Measurements from ENCODE around the gene MOGAT1. TPM values are rescaled to one million over a fixed set of nuclear protein-coding genes. Genes with fewer than 3 reads are reported as not detected.
A peak's percentile ranks its signal among the peaks of the same experiment; 100 is the strongest.

MOGAT1 gene
- total RNA-seq, 1 donor, result not detected

GRCh38 chr2:222756362-222756831 is 84.9 kb downstream of the MOGAT1 start:
- H3K4me3 ChIP-seq (ENCODE audit: insufficient read depth, low read length), result no peak overlapping the region

GRCh38 chr2:222756951-222757650 is 85.6 kb downstream of the MOGAT1 start:
- H4K20me1 ChIP-seq (ENCODE audit: insufficient read depth, low read length), result no peaks in the 10 kb centered on the region
- H3K36me3 ChIP-seq (ENCODE audit: insufficient read depth, low read length), result no peaks in the 10 kb centered on the region
- no peaks in the 10 kb centered on the region for H3K79me2 ChIP-seq (ENCODE audit: insufficient read depth, low read length)
- H3K4me1 ChIP-seq (ENCODE audit: insufficient read depth, low read length), result peaks cover 22% of the 10 kb centered on the region
- H3K9me3 ChIP-seq (ENCODE audit: low read depth, low read length), result no peaks in the 10 kb centered on the region
- H2AFZ ChIP-seq (ENCODE audit: low read length), result no peak overlapping the region
- H3K4me3 ChIP-seq (ENCODE audit: insufficient read depth, low read length), result no peak overlapping the region
- DNase-seq (ENCODE audit: insufficient read length, low spot score, missing footprints), result peak; percentile 78
- no peak overlapping the region for H3K27ac ChIP-seq (ENCODE audit: low read depth, low read length)
- peak overlapping the region; percentile 8 for H3K4me2 ChIP-seq (ENCODE audit: insufficient read depth, low read length)
- no peak for TF ChIP-seq CTCF (IDR thresholded peaks at IDR 0.05; ENCODE audit: extremely low read depth, low read depth, low read length)
- no peaks in the 10 kb centered on the region for H3K27me3 ChIP-seq (ENCODE audit: insufficient read depth, low read length)

More at GRCh38 chr2:222756362-222756831, 84.9 kb downstream of the MOGAT1 start:
- Histone ChIP-seq H3K27me3 (ENCODE audit: insufficient read depth, low read length) (no peaks in the 10 kb centered on the region), H3K4me2 (ENCODE audit: insufficient read depth, low read length) (no peak overlapping the region), H3K4me1 (ENCODE audit: insufficient read depth, low read length) (peaks cover 22% of the 10 kb centered on the region), H3K9me3 (ENCODE audit: low read depth, low read length) (no peaks in the 10 kb centered on the region), H2AFZ (ENCODE audit: low read length) (no peak overlapping the region), H3K36me3 (ENCODE audit: insufficient read depth, low read length) (no peaks in the 10 kb centered on the region), H4K20me1 (ENCODE audit: insufficient read depth, low read length) (no peaks in the 10 kb centered on the region), H3K79me2 (ENCODE audit: insufficient read depth, low read length) (no peaks in the 10 kb centered on the region), H3K27ac (ENCODE audit: low read depth, low read length) (no peak overlapping the region)
- TF ChIP-seq CTCF (IDR thresholded peaks at IDR 0.05; ENCODE audit: extremely low read depth, low read depth, low read length), result no peak
- DNase-seq (ENCODE audit: insufficient read length, low spot score, missing footprints), result no peak

Other genes starting within 250 kb of the MOGAT1 start
- gene SGPP2, start 247.1 kb upstream of the MOGAT1 start, total RNA-seq, result not detected in 2 replicates
- gene FARSB, start 15.6 kb upstream of the MOGAT1 start, total RNA-seq, result 14.7 and 15.2 TPM in 2 replicates
- 166 and 170 TPM in 2 replicates for gene ACSL3, start 189.4 kb downstream of the MOGAT1 start, total RNA-seq

Measured in osteoblast (primary cell).